ENCODE data around the gene TAF8. TPM values are rescaled to one million over a fixed set of nuclear protein-coding genes. Genes with fewer than 3 reads are reported as not detected.

TAF8 gene
- total and polyA plus RNA-seq, 12 donors, result 10.1 to 83.7 (median 22.9) TPM

GRCh38 chr6:42010909-42011308 lies 39.4 kb upstream of the TAF8 start:
- Histone ChIP-seq H3K27me3 (no peaks in the 10 kb centered on the region), H3K27ac (peak overlapping the region in 1 of 5 donors; percentile 21), H3K36me3 (replicated peaks in 1 of 2) (no peaks in the 10 kb centered on the region), H3K4me1 (replicated peaks in 1 of 2) (peaks cover 12 to 32% of the 10 kb centered on the region in 2 donors), H3K9me3 (replicated peaks in 1 of 3) (no peaks in the 10 kb centered on the region), H3K4me3 (no peak overlapping the region)
- TF ChIP-seq POLR2A (IDR thresholded peaks at IDR 0.05), result no peak
- TF ChIP-seq, protein P1, sequence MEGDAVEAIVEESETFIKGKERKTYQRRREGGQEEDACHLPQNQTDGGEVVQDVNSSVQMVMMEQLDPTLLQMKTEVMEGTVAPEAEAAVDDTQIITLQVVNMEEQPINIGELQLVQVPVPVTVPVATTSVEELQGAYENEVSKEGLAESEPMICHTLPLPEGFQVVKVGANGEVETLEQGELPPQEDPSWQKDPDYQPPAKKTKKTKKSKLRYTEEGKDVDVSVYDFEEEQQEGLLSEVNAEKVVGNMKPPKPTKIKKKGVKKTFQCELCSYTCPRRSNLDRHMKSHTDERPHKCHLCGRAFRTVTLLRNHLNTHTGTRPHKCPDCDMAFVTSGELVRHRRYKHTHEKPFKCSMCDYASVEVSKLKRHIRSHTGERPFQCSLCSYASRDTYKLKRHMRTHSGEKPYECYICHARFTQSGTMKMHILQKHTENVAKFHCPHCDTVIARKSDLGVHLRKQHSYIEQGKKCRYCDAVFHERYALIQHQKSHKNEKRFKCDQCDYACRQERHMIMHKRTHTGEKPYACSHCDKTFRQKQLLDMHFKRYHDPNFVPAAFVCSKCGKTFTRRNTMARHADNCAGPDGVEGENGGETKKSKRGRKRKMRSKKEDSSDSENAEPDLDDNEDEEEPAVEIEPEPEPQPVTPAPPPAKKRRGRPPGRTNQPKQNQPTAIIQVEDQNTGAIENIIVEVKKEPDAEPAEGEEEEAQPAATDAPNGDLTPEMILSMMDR (IDR thresholded peaks at IDR 0.05), result no peak
- no peak for DNase-seq
- intact Hi-C loops (cut with DNase I), result no loop called here
- WGBS, 4 donors, result 56 to 72% (median 62%) methylated on average over 1 of the region's 1 CpG

DNA sequence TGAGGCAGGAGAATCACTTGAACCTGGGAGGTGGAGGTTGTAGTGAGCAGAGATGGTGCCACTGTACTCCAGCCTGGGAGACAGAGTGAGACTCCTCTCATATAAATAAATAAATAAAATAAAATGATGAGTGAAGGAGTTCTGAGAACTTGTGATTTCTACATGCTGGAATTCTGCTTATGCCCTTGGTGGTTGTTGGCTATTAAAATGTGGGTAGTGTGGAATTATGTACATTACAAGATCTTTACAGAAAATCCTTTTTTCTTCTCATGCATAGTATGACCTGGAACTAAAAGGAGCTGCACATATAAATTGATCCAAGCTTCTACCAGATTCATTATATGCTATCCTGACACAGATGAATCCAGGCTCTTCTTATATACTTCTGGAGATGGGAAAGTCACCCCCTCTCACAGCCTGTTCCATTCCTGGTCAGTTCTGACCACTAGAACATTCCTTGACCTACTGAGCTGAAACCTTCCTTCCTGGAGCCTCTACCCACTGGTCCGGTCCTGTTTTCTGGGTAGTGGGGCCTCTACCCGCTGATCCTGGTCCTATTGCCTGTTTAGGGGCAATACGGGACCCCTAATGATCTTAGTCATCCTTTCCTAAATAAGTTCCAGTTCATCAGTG lies 37.7 kb upstream of the TAF8 start:
- 96 to 100% (median 97%) methylated on average over 3 of the region's 3 CpGs for WGBS, 4 donors
- intact Hi-C loops (cut with DNase I), result no loop called here
- no peak for DNase-seq

DNA sequence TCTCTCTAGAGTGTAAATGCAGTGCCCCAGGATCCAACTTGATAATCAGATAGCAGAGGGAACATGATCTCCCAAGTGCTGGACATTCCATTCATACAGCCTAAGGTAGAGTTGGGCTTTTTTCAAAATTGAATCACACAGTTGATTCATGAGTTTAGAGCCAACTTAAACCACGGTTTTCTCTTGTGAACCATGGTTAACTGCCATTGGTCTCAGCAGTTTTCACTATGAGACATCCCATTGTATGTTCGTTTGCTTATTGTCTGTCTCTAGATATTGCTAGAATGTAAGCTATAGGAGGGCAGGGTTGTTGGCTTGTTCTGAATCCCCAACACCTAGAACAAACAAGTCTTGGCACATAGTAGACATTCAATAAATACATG lies 37.2 kb upstream of the TAF8 start:
- TF ChIP-seq POLR2A (IDR thresholded peaks at IDR 0.05), result no peak
- TF ChIP-seq, protein P1 (IDR thresholded peaks at IDR 0.05), result no peak
- Histone ChIP-seq H3K27me3 (no peaks in the 10 kb centered on the region), H3K4me1 (replicated peaks in 1 of 2) (peaks cover 11 to 31% of the 10 kb centered on the region in 2 donors), H3K36me3 (replicated peaks in 1 of 2) (no peaks in the 10 kb centered on the region), H3K27ac (no peak overlapping the region), H3K4me3 (no peak overlapping the region), H3K9me3 (replicated peaks in 1 of 3) (no peaks in the 10 kb centered on the region)
- no peak for DNase-seq
- intact Hi-C loops (cut with DNase I), result no loop called here
- 78 to 92% (median 86%) methylated on average over 2 of the region's 2 CpGs for whole genome bisulfite sequencing, 4 donors

More for the DNA sequence above, 37.7 kb upstream of the TAF8 start:
- H3K36me3 ChIP-seq (replicated peaks in 1 of 2), result no peaks in the 10 kb centered on the region
- peaks cover 16 to 34% of the 10 kb centered on the region in 2 donors for H3K4me1 ChIP-seq (replicated peaks in 1 of 2)
- no peak for TF ChIP-seq POLR2A (IDR thresholded peaks at IDR 0.05)
- TF ChIP-seq, protein P1 (IDR thresholded peaks at IDR 0.05), result no peak
- H3K9me3 ChIP-seq (replicated peaks in 1 of 3), result no peaks in the 10 kb centered on the region
- H3K4me3 ChIP-seq, result no peak overlapping the region
- H3K27ac ChIP-seq, result no peak overlapping the region
- no peaks in the 10 kb centered on the region for H3K27me3 ChIP-seq

DNA sequence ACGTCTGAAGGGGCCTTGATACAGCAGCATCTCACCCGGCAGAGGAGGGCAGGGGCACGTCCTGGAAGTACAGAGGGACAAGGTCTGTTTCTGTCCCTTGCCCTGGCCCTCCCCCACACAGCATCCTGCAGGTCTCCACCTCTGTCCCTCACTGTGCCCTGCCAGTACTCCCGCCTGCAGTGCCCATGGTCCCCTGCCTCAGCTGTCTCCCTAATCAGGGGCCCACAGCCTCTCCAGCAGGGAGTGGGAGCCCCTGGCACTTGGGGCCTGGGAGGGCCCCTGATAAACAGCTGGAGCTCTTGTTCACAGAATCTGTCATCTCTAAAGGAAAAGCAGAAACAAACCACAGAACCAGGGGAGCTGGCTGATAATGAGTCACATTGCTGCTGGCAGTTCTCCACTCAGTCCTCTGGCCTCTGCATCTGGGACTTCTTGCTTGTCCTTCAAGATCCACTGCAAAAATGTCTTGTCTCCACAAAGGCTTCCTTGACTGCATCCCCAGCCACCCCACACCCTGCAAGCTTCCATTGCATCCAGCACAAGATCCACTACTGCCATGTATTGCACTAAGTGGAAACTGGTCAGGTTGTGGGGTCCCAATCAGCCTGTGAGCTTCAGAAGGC lies 33.2 kb upstream of the TAF8 start:
- H3K36me3 ChIP-seq (replicated peaks in 1 of 2), result no peaks in the 10 kb centered on the region
- intact Hi-C loops (cut with DNase I), result no loop called here
- no peak overlapping the region for H3K4me3 ChIP-seq
- peak overlapping the region in 4 of 5 donors; percentile 22 to 82 (median 65) for H3K27ac ChIP-seq
- 13 to 26% (median 23%) methylated on average over 4 of the region's 4 CpGs for WGBS, 4 donors
- peak; percentile 58 to 84 (median 70) for DNase-seq
- H3K4me1 ChIP-seq (replicated peaks in 1 of 2), result peaks cover 16 to 20% of the 10 kb centered on the region in 2 donors
- no peaks in the 10 kb centered on the region for H3K9me3 ChIP-seq (replicated peaks in 1 of 3)
- no peak for TF ChIP-seq POLR2A (IDR thresholded peaks at IDR 0.05)
- TF ChIP-seq, protein P1 (IDR thresholded peaks at IDR 0.05), result no peak
- no peaks in the 10 kb centered on the region for H3K27me3 ChIP-seq
